ENCODE results near the gene MSANTD1. TPM values are rescaled to one million over a fixed set of nuclear protein-coding genes. Genes with fewer than 3 reads are reported as not detected.

Gene MSANTD1
- polyA plus RNA-seq, 1 donor from 2014 or later, result 12.7 TPM

DNA sequence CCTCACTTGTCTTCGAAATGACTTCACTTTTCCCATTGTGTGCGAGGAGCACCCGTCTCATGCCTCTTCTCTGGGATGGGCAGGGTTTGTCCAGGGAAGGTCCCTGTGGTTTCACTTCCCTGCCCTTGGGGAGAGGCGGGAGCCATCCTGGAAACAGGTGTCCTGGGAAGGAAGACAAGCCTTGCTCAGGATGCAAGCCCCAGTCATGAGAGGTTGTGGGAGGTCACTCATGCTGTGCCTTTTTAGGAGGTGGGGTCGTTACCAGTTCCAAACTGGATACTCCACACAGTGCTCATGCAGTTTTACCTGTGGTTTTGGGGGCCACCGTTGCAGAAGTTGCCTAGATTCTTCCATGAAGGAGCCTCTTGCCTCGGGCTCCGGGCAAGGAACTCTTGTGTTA lies 47.7 kb downstream of the MSANTD1 start:
- Histone ChIP-seq H3K9me2 (ENCODE audit: insufficient read depth, low read length) (no peaks in the 10 kb centered on the region), H3K27me3 (ENCODE audit: insufficient read depth, low read depth, low read length) (no peaks in the 10 kb centered on the region), H2AFZ (ENCODE audit: low read depth, low read length) (no peak overlapping the region), H3K79me2 (replicated peaks; ENCODE audit: insufficient read depth, low read length) (peaks cover 54% of the 10 kb centered on the region), H3K9ac (ENCODE audit: low read length) (no peak overlapping the region), H3K36me3 (ENCODE audit: insufficient read depth, low read length) (no peaks in the 10 kb centered on the region), H3K9me3 (ENCODE audit: low read length) (no peaks in the 10 kb centered on the region), H3K4me3 (ENCODE audit: low read length) (peak overlapping the region; percentile 10), H3K27ac (ENCODE audit: low read length) (no peak overlapping the region), H4K20me1 (ENCODE audit: insufficient read depth) (no peaks in the 10 kb centered on the region), H3K4me2 (ENCODE audit: low read length) (no peak overlapping the region), H3F3A (ENCODE audit: insufficient read depth, low read length, poor library complexity, severe bottlenecking) (no peaks in the 10 kb centered on the region)
- no peak for TF ChIP-seq TAF1 (IDR thresholded peaks at IDR 0.05; ENCODE audit: low read depth)
- TF ChIP-seq MXI1 (conservative IDR thresholded peaks at IDR 0.05; ENCODE audit: poor library complexity, severe bottlenecking), result no peak
- no peak for TF ChIP-seq RAD21 (conservative IDR thresholded peaks at IDR 0.05)
- TF ChIP-seq, protein P1, sequence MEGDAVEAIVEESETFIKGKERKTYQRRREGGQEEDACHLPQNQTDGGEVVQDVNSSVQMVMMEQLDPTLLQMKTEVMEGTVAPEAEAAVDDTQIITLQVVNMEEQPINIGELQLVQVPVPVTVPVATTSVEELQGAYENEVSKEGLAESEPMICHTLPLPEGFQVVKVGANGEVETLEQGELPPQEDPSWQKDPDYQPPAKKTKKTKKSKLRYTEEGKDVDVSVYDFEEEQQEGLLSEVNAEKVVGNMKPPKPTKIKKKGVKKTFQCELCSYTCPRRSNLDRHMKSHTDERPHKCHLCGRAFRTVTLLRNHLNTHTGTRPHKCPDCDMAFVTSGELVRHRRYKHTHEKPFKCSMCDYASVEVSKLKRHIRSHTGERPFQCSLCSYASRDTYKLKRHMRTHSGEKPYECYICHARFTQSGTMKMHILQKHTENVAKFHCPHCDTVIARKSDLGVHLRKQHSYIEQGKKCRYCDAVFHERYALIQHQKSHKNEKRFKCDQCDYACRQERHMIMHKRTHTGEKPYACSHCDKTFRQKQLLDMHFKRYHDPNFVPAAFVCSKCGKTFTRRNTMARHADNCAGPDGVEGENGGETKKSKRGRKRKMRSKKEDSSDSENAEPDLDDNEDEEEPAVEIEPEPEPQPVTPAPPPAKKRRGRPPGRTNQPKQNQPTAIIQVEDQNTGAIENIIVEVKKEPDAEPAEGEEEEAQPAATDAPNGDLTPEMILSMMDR (IDR thresholded peaks at IDR 0.05; ENCODE audit: poor library complexity, severe bottlenecking), result no peak
- no peak for TF ChIP-seq SMC3 (conservative IDR thresholded peaks at IDR 0.05; ENCODE audit: poor library complexity)
- TF ChIP-seq EZH2 (IDR thresholded peaks at IDR 0.05; ENCODE audit: borderline replicate concordance, insufficient read depth, low read length, poor library complexity, severe bottlenecking), result no peak
- no peak for TF ChIP-seq EP300 (conservative IDR thresholded peaks at IDR 0.05; ENCODE audit: poor library complexity, severe bottlenecking)

DNA sequence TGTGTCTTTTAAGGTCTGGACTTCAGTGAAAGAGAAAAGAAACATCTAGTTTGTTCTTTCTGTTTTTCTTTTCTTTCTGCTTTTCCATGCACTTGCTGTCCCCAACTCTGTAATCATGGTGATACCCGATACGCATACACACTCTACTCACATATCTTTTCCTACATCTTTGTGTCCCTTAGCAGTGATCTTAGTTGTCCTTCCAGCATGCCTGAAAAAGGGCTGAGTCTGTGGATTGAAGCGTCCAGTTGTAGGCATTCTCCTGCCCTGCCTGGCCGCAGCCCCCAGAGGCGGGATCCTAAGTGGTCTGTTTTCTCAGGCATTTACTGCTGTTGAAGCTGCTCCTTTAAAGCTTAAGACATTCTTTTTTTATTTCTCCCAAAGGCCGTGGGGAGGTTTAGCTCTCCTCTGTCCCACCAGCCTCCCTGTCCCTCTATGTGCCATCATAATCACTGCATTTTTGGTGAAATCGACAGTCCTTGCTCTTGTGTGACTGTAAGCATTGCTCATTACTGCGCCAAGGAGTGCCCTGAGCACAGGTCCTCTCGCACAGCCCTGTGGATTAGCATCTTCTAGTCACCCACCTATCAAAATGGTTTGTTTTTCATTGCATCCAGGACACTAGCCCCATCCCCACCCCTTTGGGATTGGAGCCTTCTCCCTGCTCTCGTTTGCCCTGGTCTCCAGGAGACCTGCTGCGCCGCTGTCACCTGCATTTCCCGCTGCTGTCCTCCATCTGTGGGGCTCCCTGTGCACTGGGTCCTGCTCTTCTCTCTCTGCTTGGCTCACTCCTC lies 48.3 kb downstream of the MSANTD1 start:
- Histone ChIP-seq H3K79me2 (replicated peaks; ENCODE audit: insufficient read depth, low read length) (peaks cover 58% of the 10 kb centered on the region), H3K9me3 (ENCODE audit: low read length) (no peaks in the 10 kb centered on the region), H2AFZ (ENCODE audit: low read depth, low read length) (no peak overlapping the region), H3K4me3 (ENCODE audit: low read length) (peak overlapping the region; percentile 10), H3K9me2 (ENCODE audit: insufficient read depth, low read length) (no peaks in the 10 kb centered on the region), H3K9ac (ENCODE audit: low read length) (no peak overlapping the region), H3K36me3 (ENCODE audit: insufficient read depth, low read length) (no peaks in the 10 kb centered on the region), H3K27ac (ENCODE audit: low read length) (no peak overlapping the region), H3F3A (ENCODE audit: insufficient read depth, low read length, poor library complexity, severe bottlenecking) (no peaks in the 10 kb centered on the region), H4K20me1 (ENCODE audit: insufficient read depth) (no peaks in the 10 kb centered on the region), H3K4me2 (ENCODE audit: low read length) (no peak overlapping the region), H3K27me3 (ENCODE audit: insufficient read depth, low read depth, low read length) (no peaks in the 10 kb centered on the region)
- no peak for TF ChIP-seq EP300 (conservative IDR thresholded peaks at IDR 0.05; ENCODE audit: poor library complexity, severe bottlenecking)
- TF ChIP-seq, protein P2, sequence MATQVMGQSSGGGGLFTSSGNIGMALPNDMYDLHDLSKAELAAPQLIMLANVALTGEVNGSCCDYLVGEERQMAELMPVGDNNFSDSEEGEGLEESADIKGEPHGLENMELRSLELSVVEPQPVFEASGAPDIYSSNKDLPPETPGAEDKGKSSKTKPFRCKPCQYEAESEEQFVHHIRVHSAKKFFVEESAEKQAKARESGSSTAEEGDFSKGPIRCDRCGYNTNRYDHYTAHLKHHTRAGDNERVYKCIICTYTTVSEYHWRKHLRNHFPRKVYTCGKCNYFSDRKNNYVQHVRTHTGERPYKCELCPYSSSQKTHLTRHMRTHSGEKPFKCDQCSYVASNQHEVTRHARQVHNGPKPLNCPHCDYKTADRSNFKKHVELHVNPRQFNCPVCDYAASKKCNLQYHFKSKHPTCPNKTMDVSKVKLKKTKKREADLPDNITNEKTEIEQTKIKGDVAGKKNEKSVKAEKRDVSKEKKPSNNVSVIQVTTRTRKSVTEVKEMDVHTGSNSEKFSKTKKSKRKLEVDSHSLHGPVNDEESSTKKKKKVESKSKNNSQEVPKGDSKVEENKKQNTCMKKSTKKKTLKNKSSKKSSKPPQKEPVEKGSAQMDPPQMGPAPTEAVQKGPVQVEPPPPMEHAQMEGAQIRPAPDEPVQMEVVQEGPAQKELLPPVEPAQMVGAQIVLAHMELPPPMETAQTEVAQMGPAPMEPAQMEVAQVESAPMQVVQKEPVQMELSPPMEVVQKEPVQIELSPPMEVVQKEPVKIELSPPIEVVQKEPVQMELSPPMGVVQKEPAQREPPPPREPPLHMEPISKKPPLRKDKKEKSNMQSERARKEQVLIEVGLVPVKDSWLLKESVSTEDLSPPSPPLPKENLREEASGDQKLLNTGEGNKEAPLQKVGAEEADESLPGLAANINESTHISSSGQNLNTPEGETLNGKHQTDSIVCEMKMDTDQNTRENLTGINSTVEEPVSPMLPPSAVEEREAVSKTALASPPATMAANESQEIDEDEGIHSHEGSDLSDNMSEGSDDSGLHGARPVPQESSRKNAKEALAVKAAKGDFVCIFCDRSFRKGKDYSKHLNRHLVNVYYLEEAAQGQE (IDR thresholded peaks at IDR 0.05; ENCODE audit: borderline replicate concordance), result no peak
- TF ChIP-seq MXI1 (conservative IDR thresholded peaks at IDR 0.05; ENCODE audit: poor library complexity, severe bottlenecking), result no peak
- TF ChIP-seq SMC3 (conservative IDR thresholded peaks at IDR 0.05; ENCODE audit: poor library complexity), result no peak
- TF ChIP-seq EZH2 (IDR thresholded peaks at IDR 0.05; ENCODE audit: borderline replicate concordance, insufficient read depth, low read length, poor library complexity, severe bottlenecking), result no peak
- no peak for TF ChIP-seq RAD21 (conservative IDR thresholded peaks at IDR 0.05)
- no peak for TF ChIP-seq TAF1 (IDR thresholded peaks at IDR 0.05; ENCODE audit: low read depth)
- TF ChIP-seq, protein P1 (IDR thresholded peaks at IDR 0.05; ENCODE audit: poor library complexity, severe bottlenecking), result no peak
- TF ChIP-seq POLR2AphosphoS5 (IDR thresholded peaks at IDR 0.05), result no peak

Data from neural cell (in vitro differentiated cells).